DOHH2 (cell line): ENCODE results near the gene CCDC106.

Source experiments
- H3F3A ChIP-seq: fragments of 200-600 bp; sonication (generic), shearing (Covaris generic); 2 replicates; pipeline ENCODE4 v1.6.0; 2016; ENCODE audit warnings: antibody characterized with exemption, mild to moderate bottlenecking; ENCODE audit not compliant: control insufficient read depth, insufficient read depth
- H3K27ac ChIP-seq: fragments of 200-600 bp; sonication (generic); 2 replicates; pipeline ENCODE4 v1.5.1; 2014; ENCODE audit warnings: low read depth, mild to moderate bottlenecking, low read length, moderate library complexity
- H3K27me3 ChIP-seq: fragments of 200-600 bp; sonication (generic); 2 replicates; pipeline ENCODE4 v1.6.1; 2014; ENCODE audit warnings: mild to moderate bottlenecking, low read length, mixed read lengths; ENCODE audit not compliant: control insufficient read depth
- H3K36me3 ChIP-seq: fragments of 200-600 bp; sonication (generic); 2 replicates; pipeline ENCODE4 v1.6.1; 2014; ENCODE audit warnings: mild to moderate bottlenecking, low read length, moderate library complexity, mixed read lengths; ENCODE audit not compliant: control insufficient read depth
- H3K4me1 ChIP-seq: fragments of 200-600 bp; sonication (generic); 2 replicates; pipeline ENCODE4 v1.6.1; 2014; ENCODE audit warnings: mild to moderate bottlenecking, low read length, mixed read lengths; ENCODE audit not compliant: control insufficient read depth
- H3K4me2 ChIP-seq: fragments of 200-600 bp; sonication (generic); 2 replicates; pipeline ENCODE4 v1.6.0; 2014; ENCODE audit warnings: mild to moderate bottlenecking, low read length, moderate library complexity
- H3K4me3 ChIP-seq: fragments of 200-600 bp; sonication (generic); 2 replicates; pipeline ENCODE4 v1.5.1; 2014; ENCODE audit warnings: mild to moderate bottlenecking, low read length, mixed read lengths
- H3K79me2 ChIP-seq: fragments of 200-600 bp; sonication (generic); 2 replicates; pipeline ENCODE4 v1.6.1; 2014; ENCODE audit warnings: mild to moderate bottlenecking, low read length, mixed read lengths; ENCODE audit not compliant: control insufficient read depth
- H3K9me2 ChIP-seq: fragments of 200-600 bp; sonication (generic); replicated peaks from 2 replicates; pipeline ENCODE4 v1.6.1; 2014; ENCODE audit warnings: mild to moderate bottlenecking, low read length, mixed read lengths; ENCODE audit not compliant: control insufficient read depth
- H3K9me3 ChIP-seq: fragments of 200-600 bp; sonication (generic); 2 replicates; pipeline ENCODE4 v1.6.1; 2014; ENCODE audit warnings: antibody characterized with exemption, low read length, mixed read lengths; ENCODE audit not compliant: control insufficient read depth, insufficient read depth
- H4K20me1 ChIP-seq: fragments of 200-600 bp; sonication (generic); 2 replicates; pipeline ENCODE4 v1.6.0; 2014; ENCODE audit warnings: low read depth, mild to moderate bottlenecking, antibody characterized with exemption, low read length, moderate library complexity; ENCODE audit not compliant: control insufficient read depth, insufficient read depth
- CTCF ChIP-seq: fragments of 200-600 bp; sonication (generic); IDR thresholded peaks from one replicate; pipeline ENCODE4 v1.5.1; 2014; ENCODE audit warnings: antibody characterized with exemption, mild to moderate bottlenecking, low read depth, low read length; ENCODE audit not compliant: poor library complexity, severe bottlenecking
- EZH2phosphoT487 ChIP-seq: fragments of 200-600 bp; sonication (generic); IDR thresholded peaks from 2 replicates; pipeline ENCODE4 v1.6.1; 2017; ENCODE audit warnings: borderline replicate concordance, mild to moderate bottlenecking, antibody characterized with exemption, low read length, moderate library complexity, mixed read lengths

The CCDC106 gene

GRCh38 chr19:55663846-55664536, 16.0 kb downstream of the CCDC106 start:
- Histone ChIP-seq H3K9me2 (no peaks in the 10 kb centered on the region), H3K9me3 (no peaks in the 10 kb centered on the region), H3K4me1 (peaks cover 10% of the 10 kb centered on the region), H3F3A (no peaks in the 10 kb centered on the region), H4K20me1 (peaks cover 34% of the 10 kb centered on the region), H3K36me3 (peaks cover 96% of the 10 kb centered on the region), H3K27me3 (no peaks in the 10 kb centered on the region), H3K4me2 (no peak overlapping the region), H3K79me2 (peaks cover 98% of the 10 kb centered on the region), H3K27ac (no peak overlapping the region), H3K4me3 (no peak overlapping the region)
- TF ChIP-seq CTCF, result no peak
- TF ChIP-seq EZH2phosphoT487, result no peak

DNA sequence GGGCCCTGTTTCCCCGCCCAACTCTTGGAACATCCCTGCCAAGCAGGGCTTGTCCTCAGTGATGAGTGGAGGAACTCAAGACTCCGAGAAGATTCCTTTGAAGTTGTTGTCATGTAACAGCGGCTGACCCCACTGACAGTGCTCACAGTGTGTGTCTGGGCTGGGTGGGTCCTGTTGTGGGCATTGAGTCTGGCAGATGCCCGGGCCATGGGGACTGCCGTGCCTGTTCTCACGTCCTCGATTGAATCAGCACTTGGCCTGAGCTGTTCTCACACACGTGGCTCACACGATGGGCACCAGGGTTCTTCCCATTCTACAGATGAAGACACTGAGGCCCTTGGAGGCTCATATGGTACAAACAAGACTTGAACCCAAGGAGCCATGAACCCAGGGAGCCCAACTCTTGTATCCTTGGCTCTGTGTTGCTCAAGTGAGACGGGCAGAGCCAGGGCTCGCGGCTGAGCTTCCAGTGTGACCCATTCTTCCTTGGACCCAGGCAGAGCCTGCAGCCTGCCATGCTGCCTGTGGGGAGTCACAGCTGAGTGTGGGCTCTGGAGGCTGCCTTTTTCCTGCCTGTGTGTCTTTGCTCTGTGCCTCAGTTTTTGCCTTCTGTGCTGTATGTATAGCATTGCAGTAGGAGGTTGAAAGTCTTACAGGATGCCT, 18.5 kb downstream of the CCDC106 start:
- Histone ChIP-seq H3K9me2 (no peaks in the 10 kb centered on the region), H3K27me3 (no peaks in the 10 kb centered on the region), H3K79me2 (peaks cover 98% of the 10 kb centered on the region), H3K9me3 (no peaks in the 10 kb centered on the region), H3K27ac (no peak overlapping the region), H3K36me3 (peaks cover 96% of the 10 kb centered on the region), H3F3A (peaks cover 4% of the 10 kb centered on the region), H4K20me1 (peaks cover 27% of the 10 kb centered on the region), H3K4me3 (no peak overlapping the region), H3K4me2 (no peak overlapping the region), H3K4me1 (peaks cover 14% of the 10 kb centered on the region)
- no peak for TF ChIP-seq CTCF
- no peak for TF ChIP-seq EZH2phosphoT487

DNA sequence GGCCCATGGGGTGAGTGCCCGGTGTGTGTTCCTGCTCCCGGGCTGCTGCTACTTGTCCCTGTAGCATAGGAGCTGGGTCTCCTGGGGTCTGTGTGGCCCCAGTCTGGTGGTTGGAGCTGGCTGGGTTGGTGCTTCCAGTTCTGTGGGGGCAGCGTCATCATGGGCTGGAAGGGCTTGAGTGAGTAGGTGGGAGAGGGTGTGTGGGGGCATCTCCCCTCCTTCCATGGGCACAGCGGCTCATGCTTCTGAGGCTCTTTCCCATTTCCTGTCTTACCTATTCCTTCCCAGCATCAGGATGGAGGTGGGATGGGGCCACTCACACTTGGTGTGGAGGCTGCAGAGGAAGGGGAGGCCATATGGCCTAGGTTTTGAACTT, 19.0 kb downstream of the CCDC106 start:
- Histone ChIP-seq H3K4me3 (no peak overlapping the region), H3K79me2 (peaks cover 98% of the 10 kb centered on the region), H3K9me3 (no peaks in the 10 kb centered on the region), H3K4me1 (peaks cover 18% of the 10 kb centered on the region), H4K20me1 (peaks cover 29% of the 10 kb centered on the region), H3K9me2 (no peaks in the 10 kb centered on the region), H3K4me2 (no peak overlapping the region), H3F3A (peaks cover 9% of the 10 kb centered on the region), H3K27ac (no peak overlapping the region), H3K36me3 (peaks cover 96% of the 10 kb centered on the region), H3K27me3 (no peaks in the 10 kb centered on the region)
- TF ChIP-seq CTCF (no peak), EZH2phosphoT487 (no peak)
